A549 treated with AZD9567 at 1 μM for 4 hours (cell line): ENCODE results near the gene NUTM2F. TPM values are rescaled to one million over a fixed set of nuclear protein-coding genes. Genes with fewer than 3 reads are reported as not detected.

Experiments
- total RNA-seq: library from RNA; stranded (reverse); fragments of 200-300 nt; extraction: Qiagen RNA extraction; gene quantifications from 5 replicates; pipeline ENCODE4 v1.2.3, GENCODE V29; 2022; ENCODE audit not compliant: insufficient read depth

NUTM2F gene, protein sequence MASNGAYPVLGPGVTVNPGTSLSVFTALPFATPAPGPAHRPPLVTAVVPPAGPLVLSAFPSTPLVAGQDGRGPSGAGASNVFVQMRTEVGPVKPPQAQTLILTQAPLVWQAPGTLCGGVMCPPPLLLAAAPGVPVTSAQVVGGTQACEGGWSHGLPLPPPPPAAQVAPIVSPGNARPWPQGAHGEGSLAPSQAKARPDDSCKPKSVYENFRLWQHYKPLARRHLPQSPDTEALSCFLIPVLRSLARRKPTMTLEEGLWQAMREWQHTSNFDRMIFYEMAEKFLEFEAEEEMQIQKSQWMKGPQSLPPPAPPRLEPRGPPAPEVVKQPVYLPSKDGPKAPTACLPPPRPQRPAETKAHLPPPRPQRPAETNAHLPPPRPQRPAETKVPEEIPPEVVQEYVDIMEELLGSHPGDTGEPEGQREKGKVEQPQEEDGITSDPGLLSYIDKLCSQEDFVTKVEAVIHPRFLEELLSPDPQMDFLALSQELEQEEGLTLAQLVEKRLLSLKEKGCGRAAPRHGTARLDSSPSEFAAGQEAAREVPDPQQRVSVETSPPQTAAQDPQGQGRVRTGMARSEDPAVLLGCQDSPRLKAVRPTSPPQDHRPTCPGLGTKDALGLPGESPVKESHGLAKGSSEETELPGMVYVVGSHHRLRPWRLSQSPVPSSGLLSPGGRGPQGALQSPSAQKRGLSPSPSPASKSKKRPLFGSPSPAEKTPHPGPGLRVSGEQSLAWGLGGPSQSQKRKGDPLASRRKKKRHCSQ
- not detected in 5 replicates for total RNA-seq

DNA sequence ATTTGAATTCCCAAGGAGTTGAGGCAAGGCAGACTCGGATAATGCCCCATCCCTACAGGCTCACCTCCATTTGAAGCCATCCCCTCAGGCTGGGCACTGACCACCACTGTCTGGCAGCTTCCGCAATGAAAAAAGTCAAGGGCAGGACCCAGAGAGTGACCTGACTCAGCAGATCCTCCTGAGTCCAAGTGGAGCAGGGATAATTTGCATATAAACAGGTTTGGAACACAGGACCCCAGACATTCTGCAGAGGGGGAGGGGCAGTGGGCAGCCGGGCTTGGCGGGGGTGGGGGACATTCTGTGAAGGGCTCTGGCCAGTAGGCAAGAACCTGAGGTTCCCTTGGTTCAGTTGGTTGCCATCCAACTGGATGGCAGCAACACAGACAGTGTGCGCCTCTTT lies at the start of gene NUTM2F:
Gene NUTM2F, minus strand, starts transcription at position 101 of the 400 bp plus-strand sequence. Its CDS starts 21 bp downstream, at position 80.

Other genes starting within 250 kb of the NUTM2F start
- 3.5 to 6.6 TPM (median 4.5 TPM) in 5 replicates for gene PTPDC1, start 244.2 kb downstream of the NUTM2F start, total RNA-seq
- gene ZNF169, start 69.3 kb downstream of the NUTM2F start, total RNA-seq, result 1.5 to 9.6 TPM (median 1.6 TPM) in 5 replicates
- 0.65 to 0.75 TPM (median 0.67 TPM) in 4 of 5 replicates, not detected in the other for gene PCAT7, start 226.4 kb upstream of the NUTM2F start, total RNA-seq